ENCODE data around the gene PRKAG2. TPM values are rescaled to one million over a fixed set of nuclear protein-coding genes. Genes with fewer than 3 reads are reported as not detected.
A peak's percentile ranks its signal among the peaks of the same experiment; 100 is the strongest.

PRKAG2 gene
- total RNA-seq, 4 donors from 2014 or later, result 7.5 to 14.3 (median 12.2) TPM

DNA sequence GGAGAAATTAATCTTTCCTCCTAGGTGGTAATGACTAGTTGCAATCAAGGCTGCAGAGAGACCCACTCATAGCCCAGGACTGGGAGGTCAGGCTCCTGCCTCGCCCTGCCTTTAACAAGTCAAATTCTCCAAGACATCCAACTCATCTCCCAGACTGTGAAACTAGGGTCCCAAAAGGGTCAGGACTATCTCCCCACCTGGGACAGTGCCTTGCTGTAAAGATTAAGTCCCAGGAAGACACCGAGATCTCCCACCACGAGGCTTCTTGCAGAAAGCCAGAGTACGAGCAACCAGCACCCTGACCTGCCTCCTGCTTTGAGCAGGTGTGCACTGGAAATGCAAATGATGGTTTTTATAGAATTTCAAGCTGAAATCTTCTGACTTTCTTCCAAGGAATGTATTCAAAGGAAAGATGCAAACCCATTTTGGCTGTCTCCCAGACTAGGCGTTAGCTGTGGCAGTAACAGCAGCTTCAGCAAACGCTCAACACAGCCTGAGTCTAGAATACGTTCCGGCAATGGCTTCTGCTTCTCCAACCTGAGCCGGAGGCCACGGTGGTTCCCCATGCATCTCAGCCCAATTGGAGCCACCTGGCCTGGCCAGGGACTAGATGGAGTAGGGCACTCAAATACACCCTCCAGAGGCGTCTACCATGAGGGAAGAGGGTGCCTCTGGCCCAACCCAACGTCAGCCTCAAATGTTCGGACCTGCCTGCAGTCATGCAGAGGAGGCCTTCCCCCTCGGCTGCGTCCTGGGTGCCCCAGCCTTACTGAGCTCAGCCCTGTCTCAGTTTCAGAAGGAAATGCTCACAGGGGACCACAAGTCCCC lies 170.4 kb downstream of the PRKAG2 start:
- TF ChIP-seq, protein P1, sequence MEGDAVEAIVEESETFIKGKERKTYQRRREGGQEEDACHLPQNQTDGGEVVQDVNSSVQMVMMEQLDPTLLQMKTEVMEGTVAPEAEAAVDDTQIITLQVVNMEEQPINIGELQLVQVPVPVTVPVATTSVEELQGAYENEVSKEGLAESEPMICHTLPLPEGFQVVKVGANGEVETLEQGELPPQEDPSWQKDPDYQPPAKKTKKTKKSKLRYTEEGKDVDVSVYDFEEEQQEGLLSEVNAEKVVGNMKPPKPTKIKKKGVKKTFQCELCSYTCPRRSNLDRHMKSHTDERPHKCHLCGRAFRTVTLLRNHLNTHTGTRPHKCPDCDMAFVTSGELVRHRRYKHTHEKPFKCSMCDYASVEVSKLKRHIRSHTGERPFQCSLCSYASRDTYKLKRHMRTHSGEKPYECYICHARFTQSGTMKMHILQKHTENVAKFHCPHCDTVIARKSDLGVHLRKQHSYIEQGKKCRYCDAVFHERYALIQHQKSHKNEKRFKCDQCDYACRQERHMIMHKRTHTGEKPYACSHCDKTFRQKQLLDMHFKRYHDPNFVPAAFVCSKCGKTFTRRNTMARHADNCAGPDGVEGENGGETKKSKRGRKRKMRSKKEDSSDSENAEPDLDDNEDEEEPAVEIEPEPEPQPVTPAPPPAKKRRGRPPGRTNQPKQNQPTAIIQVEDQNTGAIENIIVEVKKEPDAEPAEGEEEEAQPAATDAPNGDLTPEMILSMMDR (IDR thresholded peaks at IDR 0.05), result no peak
- TF ChIP-seq POLR2A (IDR thresholded peaks at IDR 0.05), result no peak
- WGBS, 2 donors, result 57 to 59% methylated on average over 12 to 15 of the region's 15 CpGs
- H3K4me3 ChIP-seq (ENCODE audit: low read depth, poor library complexity, severe bottlenecking), result no peak overlapping the region
- intact Hi-C loops (cut with DNase I; ENCODE audit: low total_unique reads), result no loop called here
- DNase-seq (ENCODE audit: low spot score in 2 of 2), result no peak

DNA sequence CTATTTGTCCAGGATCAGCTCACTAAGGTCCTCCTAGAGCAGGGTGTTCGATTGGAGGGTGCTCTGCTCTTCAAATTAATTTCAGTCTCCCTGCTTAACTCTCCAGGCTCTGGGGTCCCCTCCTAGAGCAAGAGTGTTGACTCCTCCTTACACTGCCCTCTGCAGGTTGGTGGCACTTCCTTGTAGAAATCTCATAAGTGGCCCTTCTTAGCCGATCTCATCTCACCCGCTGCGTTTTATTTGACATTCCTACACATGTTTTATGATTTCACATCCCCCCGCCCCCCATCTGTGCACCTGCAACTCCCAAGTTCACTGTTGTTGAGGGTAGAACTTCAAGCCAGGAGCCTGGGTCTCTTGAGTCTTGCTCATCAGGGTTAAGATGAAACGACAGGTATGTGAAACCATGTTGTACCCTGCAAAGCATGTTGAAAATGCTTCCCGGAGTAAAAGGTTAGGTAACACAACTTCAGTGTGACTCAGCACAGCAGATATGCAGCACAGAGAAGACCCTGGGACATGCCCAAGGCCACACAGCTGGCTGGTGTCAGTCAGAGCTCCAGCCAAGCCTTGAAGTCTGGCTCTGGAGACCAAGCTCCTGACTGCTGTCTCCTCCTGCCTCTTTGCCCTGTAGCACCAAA lies 171.2 kb downstream of the PRKAG2 start:
- TF ChIP-seq POLR2A (IDR thresholded peaks at IDR 0.05), result no peak
- TF ChIP-seq, protein P1 (IDR thresholded peaks at IDR 0.05), result no peak
- H3K4me3 ChIP-seq (ENCODE audit: low read depth, poor library complexity, severe bottlenecking), result no peak overlapping the region
- intact Hi-C loops (cut with DNase I; ENCODE audit: low total_unique reads), result no loop called here
- peak in 1 of 2 donors; percentile 85 for DNase-seq (ENCODE audit: low spot score in 2 of 2)
- whole genome bisulfite sequencing, 2 donors, result 37% methylated on average over 7 of the region's 7 CpGs

DNA sequence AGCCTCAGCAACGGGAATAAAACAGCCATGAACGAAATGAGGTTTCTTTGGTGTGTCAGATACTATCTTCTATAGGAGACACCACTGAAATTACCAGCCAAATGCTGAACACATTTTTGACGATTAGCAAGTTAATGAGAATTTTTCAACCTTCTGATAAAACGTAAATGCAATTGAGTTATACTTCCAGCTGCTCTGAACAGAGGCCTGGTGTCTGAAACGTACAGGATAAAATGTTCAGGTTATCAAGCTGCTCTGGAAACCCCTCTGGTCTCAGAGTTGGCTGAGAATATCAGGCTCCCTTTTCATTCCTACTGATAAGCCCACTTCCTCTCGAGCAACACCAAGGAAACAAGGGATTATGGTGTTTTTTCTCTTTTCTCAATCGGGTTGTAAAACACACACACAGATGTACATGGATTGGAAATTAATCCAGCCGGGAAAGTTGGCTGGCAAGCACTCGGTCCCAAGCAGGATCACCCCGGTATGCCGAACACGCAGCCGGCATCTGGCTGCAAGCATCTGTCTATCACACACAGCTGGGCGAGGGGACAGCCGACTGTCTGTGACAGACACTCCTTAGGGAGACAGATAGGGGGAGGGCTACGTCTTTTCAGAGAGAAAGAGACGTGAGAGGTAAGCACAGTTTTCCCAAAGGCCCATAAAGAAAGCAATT lies 171.8 kb downstream of the PRKAG2 start:
- DNase-seq (ENCODE audit: low spot score in 2 of 2), result no peak
- WGBS, 2 donors, result 73 to 78% methylated on average over 17 of the region's 17 CpGs
- TF ChIP-seq, protein P1 (IDR thresholded peaks at IDR 0.05), result no peak
- H3K4me3 ChIP-seq (ENCODE audit: low read depth, poor library complexity, severe bottlenecking), result no peak overlapping the region
- intact Hi-C loops (cut with DNase I; ENCODE audit: low total_unique reads), result no loop called here

DNA sequence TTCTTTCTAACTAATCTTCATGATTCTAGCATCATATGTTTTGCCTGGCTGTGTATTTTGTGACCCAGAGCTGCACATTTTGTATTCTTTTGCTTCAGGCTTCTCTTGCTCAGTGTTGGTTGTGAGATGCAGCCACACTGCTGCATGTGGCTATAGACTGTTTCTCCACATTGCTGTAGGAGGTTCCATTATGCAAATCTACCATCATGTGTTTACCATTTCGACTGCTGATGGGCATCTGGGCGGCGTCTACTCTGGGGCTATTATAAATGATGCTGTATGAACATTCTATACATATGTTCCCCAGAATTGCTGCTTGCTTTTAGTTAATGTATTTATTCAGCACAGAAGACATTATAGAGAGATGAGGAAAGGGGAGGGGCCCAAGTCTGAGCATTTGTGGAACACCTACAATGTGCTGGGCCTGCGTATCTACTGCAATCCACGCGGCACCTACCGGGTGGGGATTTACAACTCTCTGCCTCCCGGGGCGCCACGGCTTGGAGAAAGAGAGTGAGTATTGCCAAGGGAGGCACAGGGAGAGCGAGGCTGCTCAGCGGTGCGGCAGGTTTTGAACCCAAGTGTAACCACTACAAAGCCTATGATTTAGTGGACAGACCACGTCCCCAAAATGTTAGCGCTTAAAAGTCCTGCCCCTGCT lies 172.5 kb downstream of the PRKAG2 start:
- 91 to 94% methylated on average over 15 of the region's 15 CpGs for WGBS, 2 donors
- intact Hi-C loops (cut with DNase I; ENCODE audit: low total_unique reads), result no loop called here
- no peak for TF ChIP-seq POLR2A (IDR thresholded peaks at IDR 0.05)
- TF ChIP-seq, protein P1 (IDR thresholded peaks at IDR 0.05), result no peak
- no peak overlapping the region for H3K4me3 ChIP-seq (ENCODE audit: low read depth, poor library complexity, severe bottlenecking)
- DNase-seq (ENCODE audit: low spot score in 2 of 2), result no peak

DNA sequence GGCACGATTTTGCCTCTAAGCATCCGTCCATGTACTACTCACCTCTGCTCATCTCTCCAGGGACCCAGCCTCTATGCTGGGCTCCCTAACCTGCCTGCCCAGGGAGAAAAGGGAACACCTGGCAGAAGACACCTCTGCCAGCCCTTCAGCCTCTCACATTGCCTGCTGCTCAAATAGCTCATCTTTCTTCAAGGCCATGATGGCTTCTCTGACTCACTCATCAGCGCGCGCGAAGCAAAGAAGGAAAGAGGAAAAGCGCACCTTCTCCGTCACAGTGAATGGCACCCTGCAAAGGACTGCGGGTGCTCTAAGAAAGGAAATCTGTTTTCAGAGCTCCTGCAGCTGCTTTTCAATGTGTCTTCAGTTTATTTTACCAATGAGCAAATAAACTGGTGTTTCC lies 174.0 kb downstream of the PRKAG2 start:
- H3K4me3 ChIP-seq (ENCODE audit: low read depth, poor library complexity, severe bottlenecking), result no peak overlapping the region
- TF ChIP-seq, protein P1 (IDR thresholded peaks at IDR 0.05), result no peak
- TF ChIP-seq POLR2A (IDR thresholded peaks at IDR 0.05), result no peak
- 96 to 98% methylated on average over 9 of the region's 9 CpGs for WGBS, 2 donors
- no peak for DNase-seq (ENCODE audit: low spot score in 2 of 2)
- intact Hi-C loops (cut with DNase I; ENCODE audit: low total_unique reads), result no loop called here

Data from lower leg skin (tissue), 4 donors.